IMR-90 (cell line): ENCODE results near the gene RPS10. TPM values are rescaled to one million over a fixed set of nuclear protein-coding genes. Genes with fewer than 3 reads are reported as not detected.

Experiments used
- ATAC-seq: fragments of 200-7000 bp; cut with Tn5 transposase; 2 replicates; pipeline ENCODE4 v1.9.1; 2020; ENCODE audit warnings: low read depth, mild to moderate bottlenecking, moderate library complexity
- BruUV-seq: library from RNA; stranded (reverse); fragments of 400-500 nt; replicated peaks from 2 replicates; lab custom pipeline; 2021; lab: Mats Ljungman, UMichigan
- CTCF ChIA-PET: fragments of 300-600 bp; formaldehyde crosslinking; extraction: SDS; loops from one replicate; lab custom pipeline; 2021; ENCODE audit warnings: antibody characterized with exemption; lab: Yijun Ruan, JAX
- POLR2A ChIA-PET: fragments of 300-600 bp; sonication (Branson Sonifier 250); formaldehyde crosslinking; loops from one replicate; lab custom pipeline; 2022; ENCODE audit warnings: antibody characterized with exemption; ENCODE audit not compliant: unreplicated experiment; lab: Charles Lee
- DNase-seq: peaks from one replicate; pipeline ENCODE4 v3.0.0; 2013
- H2AFZ ChIP-seq: replicated peaks from 2 replicates; pipeline ENCODE3; 2013; ENCODE audit warnings: low read length, mild to moderate bottlenecking; ENCODE audit not compliant: poor library complexity
- H2AK5ac ChIP-seq: 2 replicates; pipeline ENCODE4 v1.6.1; 2013; ENCODE audit warnings: low read depth, low read length, inconsistent platforms
- H2AK9ac ChIP-seq: replicated peaks from 2 replicates; pipeline ENCODE3; 2013; ENCODE audit warnings: mild to moderate bottlenecking, low read depth, low read length, moderate library complexity; ENCODE audit not compliant: poor library complexity
- H2BK120ac ChIP-seq: 2 replicates; pipeline ENCODE4 v1.6.1; 2013; ENCODE audit warnings: low read depth, low read length, inconsistent platforms
- H2BK15ac ChIP-seq: 3 replicates; pipeline ENCODE4 v1.6.1; 2013; ENCODE audit warnings: low read depth, low read length, inconsistent platforms
- H2BK20ac ChIP-seq: 2 replicates; pipeline ENCODE4 v1.6.1; 2013; ENCODE audit warnings: low read depth, mild to moderate bottlenecking, inconsistent platforms, low read length, moderate library complexity
- H2BK5ac ChIP-seq: 2 replicates; pipeline ENCODE4 v1.6.1; 2013; ENCODE audit warnings: mild to moderate bottlenecking, low read depth, low read length, inconsistent platforms; ENCODE audit not compliant: poor library complexity, severe bottlenecking
- H3K14ac ChIP-seq: replicated peaks from 2 replicates; pipeline ENCODE4 v1.6.1; 2013; ENCODE audit warnings: low read depth, low read length, inconsistent platforms
- H3K18ac ChIP-seq: 2 replicates; pipeline ENCODE4 v1.6.1; 2013; ENCODE audit warnings: low read depth, low read length, control low read depth
- H3K23ac ChIP-seq: 2 replicates; pipeline ENCODE4 v1.6.1; 2013; ENCODE audit warnings: low read depth, low read length, inconsistent platforms
- H3K27ac ChIP-seq: 2 replicates; pipeline ENCODE4 v1.5.1; 2013; ENCODE audit warnings: mild to moderate bottlenecking, control low read depth, low read length; ENCODE audit not compliant: insufficient read depth
- H3K27me3 ChIP-seq: 2 replicates; pipeline ENCODE4 v1.6.1; 2013; ENCODE audit warnings: low read length; ENCODE audit not compliant: control insufficient read depth, insufficient read depth
- H3K36me3 ChIP-seq: 2 replicates; pipeline ENCODE4 v1.6.1; 2013; ENCODE audit warnings: low read length, mixed read lengths; ENCODE audit not compliant: control insufficient read depth, insufficient read depth
- H3K4ac ChIP-seq: 2 replicates; pipeline ENCODE4 v1.6.1; 2013; ENCODE audit warnings: low read depth, low read length, inconsistent platforms
- H3K4me1 ChIP-seq: 2 replicates; pipeline ENCODE4 v1.6.1; 2013; ENCODE audit warnings: low read length, mixed read lengths; ENCODE audit not compliant: control insufficient read depth, insufficient read depth
- H3K4me2 ChIP-seq: 2 replicates; pipeline ENCODE4 v1.6.1; 2013; ENCODE audit warnings: low read depth, mild to moderate bottlenecking, control low read depth, low read length, moderate library complexity
- H3K4me3 ChIP-seq: 2 replicates; pipeline ENCODE4 v1.5.1; 2013; ENCODE audit warnings: low read depth, mild to moderate bottlenecking, control low read depth, low read length, moderate library complexity; ENCODE audit not compliant: insufficient read depth
- H3K56ac ChIP-seq: 2 replicates; pipeline ENCODE4 v1.6.1; 2013; ENCODE audit warnings: low read length, inconsistent platforms; ENCODE audit not compliant: insufficient read depth; ENCODE audit errors: extremely low read depth
- H3K79me1 ChIP-seq, 2 experiments: 2 replicates each; pipeline ENCODE4 v1.6.1; 2013; ENCODE audit warnings: low read length in 2 of 2, inconsistent platforms in 1 of 2, low read depth in 1 of 2
- H3K9ac ChIP-seq: 2 replicates; pipeline ENCODE4 v1.6.1; 2013; ENCODE audit warnings: low read depth, low read length, control low read depth
- H3K9me1 ChIP-seq: 2 replicates; pipeline ENCODE4 v1.6.1; 2013; ENCODE audit warnings: low read length, inconsistent platforms; ENCODE audit not compliant: insufficient read depth
- H3K9me3 ChIP-seq: 2 replicates; pipeline ENCODE4 v1.6.1; 2013; ENCODE audit warnings: low read length; ENCODE audit not compliant: control insufficient read depth, insufficient read depth
- H4K20me1 ChIP-seq: 2 replicates; pipeline ENCODE4 v1.6.1; 2013; ENCODE audit warnings: low read length, inconsistent platforms; ENCODE audit not compliant: insufficient read depth
- H4K5ac ChIP-seq: 2 replicates; pipeline ENCODE4 v1.6.1; 2013; ENCODE audit warnings: mild to moderate bottlenecking, low read depth, low read length, control low read depth
- H4K8ac ChIP-seq, 2 experiments: 2 replicates each; pipeline ENCODE4 v1.6.1; 2013; ENCODE audit warnings: low read depth in 2 of 2, low read length in 2 of 2, control low read depth in 1 of 2, inconsistent platforms in 1 of 2
- H4K91ac ChIP-seq: 2 replicates; pipeline ENCODE4 v1.6.1; 2013; ENCODE audit warnings: low read depth, low read length, inconsistent platforms; ENCODE audit not compliant: insufficient read depth
- BHLHE40 ChIP-seq: fragments of 150-350 bp; IDR thresholded peaks from 2 replicates; pipeline ENCODE4 v1.6.1; 2016; ENCODE audit warnings: mild to moderate bottlenecking, low read depth, low read length
- CHD1 ChIP-seq: IDR thresholded peaks from 2 replicates; pipeline ENCODE4 v1.6.1; 2012; ENCODE audit warnings: low read depth, low read length, improper control_type of control experiment
- FOS ChIP-seq: fragments of 150-350 bp; IDR thresholded peaks from 2 replicates; pipeline ENCODE4 v1.6.1; 2016; ENCODE audit warnings: low read depth, low read length
- MAFK ChIP-seq: IDR thresholded peaks from 2 replicates; pipeline ENCODE4 v1.6.1; 2012; ENCODE audit warnings: low read depth, low read length, improper control_type of control experiment
- MAZ ChIP-seq: IDR thresholded peaks from 2 replicates; pipeline ENCODE4 v1.6.1; 2012; ENCODE audit warnings: low read depth, mild to moderate bottlenecking, low read length, improper control_type of control experiment, moderate library complexity, borderline replicate concordance
- MXI1 ChIP-seq: IDR thresholded peaks from 2 replicates; pipeline ENCODE4 v1.6.1; 2012; ENCODE audit warnings: low read depth, mild to moderate bottlenecking, low read length, moderate library complexity, borderline replicate concordance
- NFE2L2 ChIP-seq: fragments of 150-350 bp; IDR thresholded peaks from 2 replicates; pipeline ENCODE4 v1.6.1; 2016; ENCODE audit warnings: low read depth, mild to moderate bottlenecking, low read length
- POLR2A ChIP-seq: IDR thresholded peaks from 2 replicates; pipeline ENCODE4 v1.6.1; 2012; ENCODE audit warnings: mild to moderate bottlenecking, low read depth, low read length
- RAD21 ChIP-seq: IDR thresholded peaks from 2 replicates; pipeline ENCODE4 v1.6.1; 2012; ENCODE audit warnings: low read length, improper control_type of control experiment
- RCOR1 ChIP-seq: IDR thresholded peaks from 2 replicates; pipeline ENCODE4 v1.6.1; 2012; ENCODE audit warnings: mild to moderate bottlenecking, low read length, improper control_type of control experiment; ENCODE audit not compliant: insufficient replicate concordance
- RFX5 ChIP-seq: IDR thresholded peaks from 2 replicates; pipeline ENCODE4 v1.8.0; 2012; ENCODE audit warnings: low read depth, mild to moderate bottlenecking, low read length, moderate library complexity
- WGBS, 2 experiments: methylation state at CpG; one replicate each; pipeline versions ENCODE4 v1.1.5 to v1.1.7; 2013; ENCODE audit warnings: missing lambda C conversion rate in 2 of 2; ENCODE audit not compliant: insufficient read length in 1 of 2; ENCODE audit errors: extremely low coverage in 2 of 2; 5-methylcytosine and 5-hydroxymethylcytosine counted together
- dilution Hi-C: fragments of 300-500 bp; cut with HindIII; formaldehyde crosslinking; loops from one replicate; pipeline ENCODE4 v1.14.3; 2018; ENCODE audit warnings: low sequenced_read_pairs; ENCODE audit not compliant: unreplicated experiment
- in situ Hi-C: fragments of 300-500 bp; cut with MboI; formaldehyde crosslinking; loops from 3 replicates; pipeline ENCODE4 v1.14.3; 2019; ENCODE audit warnings: low sequenced_read_pairs, inconsistent platforms, mixed read lengths
- intact Hi-C: fragments of 100-400 bp; cut with micrococcal nuclease; formaldehyde crosslinking; loops from 2 replicates; pipeline ENCODE4 v1.10.0; 2022
- polyA plus RNA-seq, 3 experiments: library from polyadenylated mRNA; depleted of rRNA; stranded (reverse); fragments of >200 nt; gene quantifications; 2 replicates each; pipeline ENCODE4 v1.2.3, GENCODE V29; 2012; ENCODE audit warnings: low replicate concordance in 1 of 3
- total RNA-seq: library from RNA; depleted of rRNA; stranded (reverse); fragments of >200 nt; gene quantifications from 2 replicates; pipeline ENCODE4 v1.2.3, GENCODE V29; 2012
- TF ChIP-seq, protein P1 (sequence below): fragments of 150-350 bp; IDR thresholded peaks from 2 replicates; pipeline ENCODE4 v1.6.1; 2016; ENCODE audit warnings: low read depth, mild to moderate bottlenecking, low read length, moderate library complexity, borderline replicate concordance

The RPS10 gene
- total and polyA plus RNA-seq, 2 of the 4 experiments (the other 2 are of a cell fraction): 5,462 to 5,584 TPM

DNA sequence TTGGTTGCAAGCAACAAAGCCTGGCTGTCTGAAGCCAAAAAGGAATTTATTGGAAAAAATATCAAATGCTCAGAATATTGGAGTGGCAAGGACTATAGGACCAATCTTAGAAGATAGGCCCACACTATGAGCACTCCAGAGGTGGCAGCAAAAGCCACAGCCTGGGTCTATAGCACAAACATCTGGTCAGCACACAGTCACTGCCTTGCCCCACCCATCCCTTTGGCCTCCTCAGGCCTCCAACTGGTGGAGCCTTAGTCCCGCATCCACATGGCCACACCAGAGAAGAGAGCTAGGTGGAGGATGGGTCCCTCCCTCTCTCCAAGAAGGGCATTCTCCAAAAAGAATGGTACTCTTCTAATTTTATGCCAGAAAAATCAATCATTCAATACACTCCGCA, 47.4 kb downstream of the RPS10 start:
- Histone ChIP-seq H3K4me1 (peaks cover 2% of the 10 kb centered on the region; the same call in 1 of the 2 replicates), H2BK5ac (no peak overlapping the region), H3K23ac (no peak overlapping the region), H2AK5ac (no peak overlapping the region), H3K27me3 (no peaks in the 10 kb centered on the region), H3K4me2 (no peak overlapping the region), H3K27ac (no peak overlapping the region), H3K4ac (no peak overlapping the region), H3K9me3 (no peaks in the 10 kb centered on the region), H4K5ac (no peak overlapping the region), H3K14ac (no peak overlapping the region), H4K91ac (no peak overlapping the region), H3K79me1 (peaks cover 42 to 84% of the 10 kb centered on the region in 2 experiments), H3K36me3 (no peaks in the 10 kb centered on the region), H4K20me1 (peaks cover 70% of the 10 kb centered on the region), H2BK15ac (no peak overlapping the region), H2BK20ac (no peak overlapping the region), H3K18ac (no peak overlapping the region), H2AFZ (no peak overlapping the region), H3K4me3 (no peak overlapping the region), H2BK120ac (no peak overlapping the region), H3K9ac (no peak overlapping the region), H3K9me1 (peaks cover 16% of the 10 kb centered on the region), H3K56ac (no peak overlapping the region), H4K8ac (no peak overlapping the region), H2AK9ac (no peak overlapping the region)
- in situ Hi-C loops: no loop called here
- ChIA-PET POLR2A (no interaction called here), CTCF (interaction anchor here (0.6 to 1.2 kb wide), 2 partner anchors 15 to 129 kb away, joined by 3 read pairs; no protein-coding TSS in a partner anchor)
- intact Hi-C loops: no loop called here
- BruUV-seq: no TSS peak
- ATAC-seq (peak; percentile 31), DNase-seq (no peak)
- WGBS, 2 experiments: 100% methylated on average over 1 of the region's 2 CpGs; no CpG with 5 or more reads in 1 of the 2 experiments
- dilution Hi-C loops: no loop called here
- no peak for TF ChIP-seq MAZ
- TF ChIP-seq RCOR1: no peak
- TF ChIP-seq BHLHE40: no peak
- TF ChIP-seq FOS: no peak
- TF ChIP-seq MXI1: no peak
- TF ChIP-seq, protein P1, sequence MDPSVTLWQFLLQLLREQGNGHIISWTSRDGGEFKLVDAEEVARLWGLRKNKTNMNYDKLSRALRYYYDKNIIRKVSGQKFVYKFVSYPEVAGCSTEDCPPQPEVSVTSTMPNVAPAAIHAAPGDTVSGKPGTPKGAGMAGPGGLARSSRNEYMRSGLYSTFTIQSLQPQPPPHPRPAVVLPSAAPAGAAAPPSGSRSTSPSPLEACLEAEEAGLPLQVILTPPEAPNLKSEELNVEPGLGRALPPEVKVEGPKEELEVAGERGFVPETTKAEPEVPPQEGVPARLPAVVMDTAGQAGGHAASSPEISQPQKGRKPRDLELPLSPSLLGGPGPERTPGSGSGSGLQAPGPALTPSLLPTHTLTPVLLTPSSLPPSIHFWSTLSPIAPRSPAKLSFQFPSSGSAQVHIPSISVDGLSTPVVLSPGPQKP: no peak
- TF ChIP-seq CHD1: no peak
- no peak for TF ChIP-seq NFE2L2
- no peak for TF ChIP-seq MAFK
- no peak for TF ChIP-seq RFX5
- TF ChIP-seq POLR2A: no peak
- no peak for TF ChIP-seq RAD21
